Smooth muscle cell (in vitro differentiated cells): Measurements from ENCODE around the gene PDE6A. TPM values are rescaled to one million over a fixed set of nuclear protein-coding genes. Genes with fewer than 3 reads are reported as not detected.

ENCODE experiments used
- DNase-seq: peaks from one replicate; lab custom pipeline; 2025; ENCODE audit not compliant: unreplicated experiment; lab: John Stamatoyannopoulos, UW
- H2AFZ ChIP-seq: fragments of 200-600 bp; sonication (generic); 2 replicates; pipeline ENCODE4 v1.6.0; 2016; ENCODE audit warnings: antibody characterized with exemption, low read depth, mild to moderate bottlenecking
- H3F3A ChIP-seq: fragments of 200-600 bp; sonication (generic); 2 replicates; pipeline ENCODE4 v1.6.0; 2017; ENCODE audit warnings: antibody characterized with exemption, low read depth
- H3K27ac ChIP-seq: fragments of 200-600 bp; sonication (generic); 2 replicates; pipeline ENCODE4 v1.5.1; 2016; ENCODE audit warnings: low read depth, mild to moderate bottlenecking
- H3K27me3 ChIP-seq: fragments of 200-600 bp; sonication (generic); 2 replicates; pipeline ENCODE4 v1.6.1; 2016; ENCODE audit warnings: low read depth, mild to moderate bottlenecking
- H3K36me3 ChIP-seq: fragments of 200-600 bp; sonication (generic); 2 replicates; pipeline ENCODE4 v1.5.1; 2016; ENCODE audit warnings: low read depth
- H3K4me1 ChIP-seq: fragments of 200-600 bp; sonication (generic); 2 replicates; pipeline ENCODE4 v1.5.1; 2016; ENCODE audit warnings: low read depth
- H3K4me2 ChIP-seq: fragments of 200-600 bp; sonication (generic); 2 replicates; pipeline ENCODE4 v1.6.0; 2016; ENCODE audit warnings: mild to moderate bottlenecking
- H3K4me3 ChIP-seq: fragments of 200-600 bp; sonication (generic); 2 replicates; pipeline ENCODE4 v1.5.1; 2016; ENCODE audit warnings: mild to moderate bottlenecking
- H3K79me2 ChIP-seq: fragments of 200-600 bp; sonication (generic); 2 replicates; pipeline ENCODE4 v1.6.0; 2016; ENCODE audit warnings: low read depth, mild to moderate bottlenecking
- H3K9ac ChIP-seq: fragments of 200-600 bp; sonication (generic); 2 replicates; pipeline ENCODE4 v1.6.0; 2016; ENCODE audit warnings: low read depth
- H3K9me3 ChIP-seq: fragments of 200-600 bp; sonication (generic); replicated peaks from 2 replicates; pipeline ENCODE4 v1.5.1; 2016; ENCODE audit warnings: low read depth
- H4K20me1 ChIP-seq: fragments of 200-600 bp; sonication (generic); 2 replicates; pipeline ENCODE4 v1.6.0; 2016; ENCODE audit warnings: low read depth
- WGBS: methylation state at CpG from one replicate; pipeline ENCODE4 v1.1.7; 2016; ENCODE audit warnings: low lambda C conversion rate; 5-methylcytosine and 5-hydroxymethylcytosine counted together
- polyA plus RNA-seq: library from polyadenylated mRNA; unstranded; fragments of >200 nt; fragmentation: Nextera tagmentation; extraction: Ambion mirVana; gene quantifications from 2 replicates; pipeline ENCODE4 v1.2.1, GENCODE V29; 2016
- total RNA-seq: library from RNA; depleted of rRNA; stranded (reverse); fragments of >200 nt; gene quantifications from 2 replicates; pipeline ENCODE4 v1.2.3, GENCODE V29; 2014
- TF ChIP-seq, protein P1 (sequence below): fragments of 200-600 bp; sonication (generic); IDR thresholded peaks from 2 replicates; pipeline ENCODE4 v1.5.1; 2017; ENCODE audit warnings: borderline replicate concordance, mild to moderate bottlenecking, antibody characterized with exemption; ENCODE audit not compliant: insufficient read depth, poor library complexity, severe bottlenecking

The PDE6A gene
- total and polyA plus RNA-seq, 2 experiments from 2014 or later: 0.05 TPM; not detected in 1

DNA sequence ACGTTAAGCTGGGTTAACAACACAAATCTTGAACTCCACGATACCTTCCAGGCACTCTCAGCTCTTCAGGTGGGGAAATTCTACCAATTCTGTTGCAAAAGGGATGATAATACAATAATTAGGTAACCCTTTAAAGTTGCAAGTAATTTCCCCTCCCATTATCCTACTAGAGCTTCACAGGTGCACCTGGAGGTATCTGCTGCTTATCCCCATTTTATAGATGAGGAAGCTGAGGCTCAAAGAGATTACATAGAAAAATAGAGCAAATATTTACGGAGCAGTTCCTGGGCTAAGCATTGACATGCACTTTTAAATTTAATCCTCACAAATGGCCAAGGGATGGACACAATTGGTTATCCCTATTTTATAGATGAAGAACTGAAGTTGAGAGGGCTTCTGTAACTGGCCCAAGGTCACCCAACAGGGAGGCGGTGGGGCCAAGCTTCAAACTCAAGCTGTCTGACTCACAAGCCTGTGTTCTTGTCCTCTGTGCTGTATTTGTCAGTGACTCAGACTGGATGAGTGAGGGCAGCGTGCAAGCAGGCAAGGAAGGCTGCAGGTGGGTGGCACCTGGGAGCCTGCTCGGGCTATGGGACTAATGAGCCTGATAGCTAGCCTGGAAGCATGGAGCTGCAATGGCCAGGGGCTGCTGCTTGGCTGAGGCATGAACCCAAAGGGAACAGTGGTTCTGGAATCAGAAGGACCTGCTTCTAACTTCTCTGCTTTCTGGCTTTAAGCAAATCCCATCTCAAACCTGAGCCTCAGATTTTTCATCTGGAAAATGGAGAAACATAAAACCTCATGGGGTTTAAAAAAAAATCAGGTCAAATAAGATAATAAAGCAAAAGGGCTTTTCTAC lies 105.5 kb downstream of the PDE6A start:
- TF ChIP-seq, protein P1, sequence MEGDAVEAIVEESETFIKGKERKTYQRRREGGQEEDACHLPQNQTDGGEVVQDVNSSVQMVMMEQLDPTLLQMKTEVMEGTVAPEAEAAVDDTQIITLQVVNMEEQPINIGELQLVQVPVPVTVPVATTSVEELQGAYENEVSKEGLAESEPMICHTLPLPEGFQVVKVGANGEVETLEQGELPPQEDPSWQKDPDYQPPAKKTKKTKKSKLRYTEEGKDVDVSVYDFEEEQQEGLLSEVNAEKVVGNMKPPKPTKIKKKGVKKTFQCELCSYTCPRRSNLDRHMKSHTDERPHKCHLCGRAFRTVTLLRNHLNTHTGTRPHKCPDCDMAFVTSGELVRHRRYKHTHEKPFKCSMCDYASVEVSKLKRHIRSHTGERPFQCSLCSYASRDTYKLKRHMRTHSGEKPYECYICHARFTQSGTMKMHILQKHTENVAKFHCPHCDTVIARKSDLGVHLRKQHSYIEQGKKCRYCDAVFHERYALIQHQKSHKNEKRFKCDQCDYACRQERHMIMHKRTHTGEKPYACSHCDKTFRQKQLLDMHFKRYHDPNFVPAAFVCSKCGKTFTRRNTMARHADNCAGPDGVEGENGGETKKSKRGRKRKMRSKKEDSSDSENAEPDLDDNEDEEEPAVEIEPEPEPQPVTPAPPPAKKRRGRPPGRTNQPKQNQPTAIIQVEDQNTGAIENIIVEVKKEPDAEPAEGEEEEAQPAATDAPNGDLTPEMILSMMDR: no peak
- H3K4me2 ChIP-seq: no peak overlapping the region
- WGBS: 62% methylated on average over 6 of the region's 6 CpGs
- H3K27ac ChIP-seq: no peak overlapping the region
- no peak overlapping the region for H3K4me3 ChIP-seq
- H3K4me1 ChIP-seq: no peaks in the 10 kb centered on the region
- no peaks in the 10 kb centered on the region for H3K36me3 ChIP-seq
- H2AFZ ChIP-seq: no peak overlapping the region
- peaks cover 4% of the 10 kb centered on the region for H3F3A ChIP-seq
- H4K20me1 ChIP-seq: no peaks in the 10 kb centered on the region
- no peaks in the 10 kb centered on the region for H3K27me3 ChIP-seq
- no peaks in the 10 kb centered on the region for H3K79me2 ChIP-seq
- no peaks in the 10 kb centered on the region for H3K9me3 ChIP-seq
- no peak for DNase-seq
- H3K9ac ChIP-seq: no peak overlapping the region

- Histone ChIP-seq H3K9me3 (no peaks in the 10 kb centered on the region), H3K36me3 (no peaks in the 10 kb centered on the region), H3K9ac (no peak overlapping the region), H3K27ac (no peak overlapping the region), H4K20me1 (no peaks in the 10 kb centered on the region), H3K4me2 (no peak overlapping the region), H3K27me3 (no peaks in the 10 kb centered on the region), H3F3A (peaks cover 4% of the 10 kb centered on the region), H3K79me2 (no peaks in the 10 kb centered on the region), H3K4me3 (no peak overlapping the region), H3K4me1 (no peaks in the 10 kb centered on the region), H2AFZ (no peak overlapping the region)
- TF ChIP-seq, protein P1: peak; percentile 74
- peak; percentile 15 for DNase-seq
- 11% methylated on average over 7 of the region's 7 CpGs for WGBS
These were observed 106.8 kb downstream of the PDE6A start for GRCh38 chr5:149837680-149838269.

GRCh38 chr5:149836451-149837139 lies 108.0 kb downstream of the PDE6A start:
- Histone ChIP-seq H4K20me1 (no peaks in the 10 kb centered on the region), H3K4me2 (no peak overlapping the region), H3K4me3 (no peak overlapping the region), H3K4me1 (no peaks in the 10 kb centered on the region), H3F3A (peaks cover 4% of the 10 kb centered on the region), H3K9ac (no peak overlapping the region), H3K9me3 (no peaks in the 10 kb centered on the region), H3K36me3 (no peaks in the 10 kb centered on the region), H2AFZ (no peak overlapping the region), H3K79me2 (no peaks in the 10 kb centered on the region), H3K27me3 (no peaks in the 10 kb centered on the region), H3K27ac (no peak overlapping the region)
- WGBS: 92% methylated on average over 18 of the region's 18 CpGs
- DNase-seq: no peak
- TF ChIP-seq, protein P1: no peak
